Activated T-helper 9 cell treated with anti-CD3 and anti-CD28 coated beads, Interleukin-2, amount 50 U/mL, for 16 hours (primary cell): Measurements from ENCODE around the gene TMEM151A.
"Not testable (repeated sequence)": the region's sequence is repeated elsewhere in the genome, so short reads cannot be mapped to it uniquely, and the experiment has no call there.

Experiments
- DNase-seq: peaks from one replicate; pipeline ENCODE4 v3.0.0-alpha.2; 2020; ENCODE audit warnings: low read depth

The TMEM151A gene

GRCh38 chr11:66310324-66310723, 18.6 kb downstream of the TMEM151A start:
- DNase-seq: no peak

- not testable (repeated sequence) for DNase-seq
These were observed 19.2 kb downstream of the TMEM151A start for GRCh38 chr11:66310803-66311440.

- no peak for DNase-seq
These were observed 19.8 kb downstream of the TMEM151A start for GRCh38 chr11:66311470-66311964.

- DNase-seq: peak; percentile 96
These were observed 20.4 kb downstream of the TMEM151A start for GRCh38 chr11:66311965-66312548.

DNA sequence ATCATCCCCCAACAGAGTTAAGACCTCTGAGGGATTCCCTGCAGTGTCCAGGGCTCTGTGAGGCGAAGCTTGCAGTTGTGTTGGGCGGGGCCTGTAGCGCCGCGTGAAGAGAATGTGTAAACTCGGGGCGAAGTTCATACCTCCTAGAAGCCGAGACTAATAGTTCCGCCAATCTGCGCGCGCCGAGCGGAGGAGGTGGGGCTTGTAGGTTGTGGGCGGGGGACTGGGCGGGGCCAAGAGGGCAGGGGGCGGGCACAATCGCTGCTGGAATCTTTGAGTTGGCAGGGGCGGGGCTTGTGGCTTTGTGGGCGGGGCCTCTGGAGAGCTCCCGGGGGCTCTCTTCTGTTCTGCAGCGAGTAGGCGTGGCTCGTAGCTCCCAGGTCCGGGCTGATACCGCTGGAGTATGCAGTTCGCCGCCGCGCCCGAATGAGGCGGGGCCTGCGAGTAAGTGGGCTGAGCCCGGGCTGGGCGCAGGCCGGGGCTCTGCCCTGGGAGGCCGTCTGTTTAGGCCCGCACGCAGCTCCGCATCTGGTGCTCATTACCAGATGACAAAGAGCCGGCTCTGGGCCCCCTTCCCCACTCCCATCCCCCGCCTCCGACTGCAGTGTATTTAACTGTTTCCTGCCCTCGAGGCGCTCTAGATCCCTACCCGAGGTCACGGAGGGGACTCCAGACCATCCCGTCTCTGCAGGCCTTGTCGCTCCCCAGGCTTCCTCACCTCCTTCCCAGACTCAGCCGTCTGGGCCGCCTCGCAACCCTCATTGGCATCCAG, 21.0 kb downstream of the TMEM151A start:
- peak; percentile 92 for DNase-seq

DNA sequence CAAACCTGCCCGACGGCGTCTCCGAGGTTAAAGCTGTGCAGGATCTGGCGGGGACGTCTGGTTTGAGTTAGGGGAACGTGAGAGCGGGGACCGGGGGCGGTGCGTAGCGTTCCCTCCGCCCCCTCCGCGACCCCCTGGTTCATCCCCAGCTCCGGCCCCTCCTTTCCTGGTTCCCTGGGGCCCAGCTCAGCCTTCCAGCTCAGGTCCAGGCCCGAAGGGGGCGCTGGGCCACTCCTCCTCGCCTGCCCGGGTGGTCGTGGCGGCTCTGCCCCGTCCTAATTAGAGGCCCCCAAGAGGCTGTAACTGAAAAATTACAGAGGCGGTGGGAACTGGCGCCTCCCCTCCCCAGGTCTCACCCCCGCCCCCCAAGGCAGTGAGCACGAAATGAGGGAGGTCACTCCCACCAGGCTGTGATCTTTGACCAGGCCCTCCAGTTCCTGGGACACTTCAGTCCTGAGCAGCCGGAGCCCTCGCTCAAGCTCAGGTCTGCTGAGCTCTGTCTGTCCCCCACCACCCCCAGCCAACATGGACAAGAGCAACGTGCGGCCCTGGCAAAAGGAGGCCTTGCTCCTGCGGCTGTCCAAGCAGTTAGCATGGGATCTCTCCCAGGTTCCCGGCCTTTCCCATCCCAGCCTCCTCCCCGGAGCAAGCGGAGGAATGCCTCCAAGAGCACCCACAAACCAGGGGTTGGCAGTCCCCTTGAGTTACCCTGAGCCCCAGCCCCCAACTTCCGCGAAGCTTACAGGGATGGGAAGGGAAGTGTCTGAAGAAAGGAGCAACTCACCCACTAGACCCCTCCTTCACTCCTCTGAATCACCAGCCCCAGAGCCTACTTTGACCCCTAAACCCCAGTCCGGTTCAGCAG, 21.9 kb downstream of the TMEM151A start:
- DNase-seq: no peak

GRCh38 chr11:66314186-66314501, 22.4 kb downstream of the TMEM151A start:
- DNase-seq: no peak

GRCh38 chr11:66314561-66315497, 23.1 kb downstream of the TMEM151A start:
- no peak for DNase-seq

- no peak for DNase-seq
These were observed 23.8 kb downstream of the TMEM151A start for GRCh38 chr11:66315498-66315885.

- no peak for DNase-seq
These were observed 24.5 kb downstream of the TMEM151A start for GRCh38 chr11:66315921-66316811.

DNA sequence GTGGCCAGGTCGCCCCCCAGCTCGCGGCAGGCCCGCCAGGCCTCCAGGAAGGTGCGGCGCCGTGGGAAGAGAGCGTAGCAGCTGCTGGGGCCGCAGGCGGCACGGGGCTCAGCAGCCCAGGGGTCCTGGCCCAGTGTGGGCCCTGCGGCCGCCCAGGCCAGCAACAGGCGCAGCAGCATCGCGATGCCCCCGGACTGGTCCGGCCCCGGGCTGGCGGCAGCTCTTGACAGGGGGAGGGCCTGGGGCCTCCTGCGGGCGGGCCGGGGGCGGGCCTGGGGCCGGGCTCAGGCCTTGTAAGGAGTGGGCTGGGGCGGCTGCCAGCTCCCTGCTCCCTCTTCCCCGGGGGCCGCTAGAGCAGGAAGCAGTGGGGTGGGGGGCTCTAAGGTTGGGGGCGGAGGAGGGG, 25.2 kb downstream of the TMEM151A start, which contains the start of gene CD248:
TSS of gene CD248 (minus strand) at position 196 of the 403 bp plus-strand sequence. CDS start at position 179, 17 bp downstream.
- no peak for DNase-seq

DNA sequence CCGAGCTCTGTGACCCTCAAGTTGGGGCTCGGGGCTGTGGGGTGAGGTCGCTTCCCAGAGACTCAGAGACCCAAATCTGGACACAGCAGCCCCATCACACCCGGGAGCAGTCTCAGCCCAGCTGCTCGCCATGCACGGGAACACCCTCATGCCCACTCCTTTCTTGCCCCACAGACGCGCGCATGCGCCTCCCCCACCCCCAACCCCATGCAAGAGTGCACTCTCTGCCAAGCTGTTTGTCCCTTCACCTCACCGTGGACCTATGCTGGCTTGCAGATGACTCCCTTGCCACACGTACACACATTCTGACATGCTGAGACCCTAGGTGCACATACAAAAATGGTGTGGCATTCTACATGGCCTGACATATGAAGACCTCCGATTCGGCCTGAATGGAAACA, 25.6 kb downstream of the TMEM151A start:
- no peak for DNase-seq

DNA sequence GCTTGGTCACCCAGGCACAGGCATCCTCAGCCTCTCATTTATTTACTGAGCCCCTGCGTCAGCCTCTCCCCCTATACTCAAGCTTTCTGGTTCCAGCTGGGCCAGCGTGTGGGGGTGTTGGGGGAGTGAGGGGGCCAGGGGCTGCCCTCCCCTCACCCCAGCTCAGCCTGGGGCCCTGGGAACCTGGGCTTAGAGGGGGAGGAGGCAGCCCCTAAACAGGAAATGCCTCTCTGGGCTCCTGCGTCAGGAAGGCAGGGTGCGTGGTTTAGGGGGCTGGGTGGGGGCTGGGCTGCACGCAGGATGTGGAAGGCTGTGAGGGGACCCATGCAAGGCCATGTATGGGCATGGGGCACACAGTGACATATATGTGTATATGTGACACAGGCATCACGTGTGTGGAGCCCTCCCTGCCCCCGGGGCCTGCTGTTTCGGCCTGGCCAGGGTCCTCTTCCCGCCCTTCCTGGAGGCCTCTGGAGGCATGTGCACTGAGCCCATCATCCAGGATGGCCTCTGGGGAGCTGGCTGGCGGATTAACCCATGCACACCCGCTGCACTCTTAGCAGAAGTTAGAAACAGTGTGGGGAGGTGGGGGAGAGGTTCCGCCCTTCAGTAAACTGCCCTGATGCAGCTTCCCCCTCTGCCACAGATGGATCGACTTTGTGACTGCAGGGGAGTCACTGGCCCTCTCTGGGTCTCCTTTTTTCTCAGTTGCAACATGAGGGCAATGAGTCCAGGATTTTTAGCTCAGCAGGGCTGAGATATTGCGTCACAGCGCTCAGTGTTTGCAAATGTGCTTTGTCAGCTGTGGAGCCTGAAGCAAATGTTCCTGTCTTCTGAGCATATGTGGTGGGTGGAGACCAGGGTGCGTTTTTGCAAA, 26.3 kb downstream of the TMEM151A start:
- no peak for DNase-seq

DNA sequence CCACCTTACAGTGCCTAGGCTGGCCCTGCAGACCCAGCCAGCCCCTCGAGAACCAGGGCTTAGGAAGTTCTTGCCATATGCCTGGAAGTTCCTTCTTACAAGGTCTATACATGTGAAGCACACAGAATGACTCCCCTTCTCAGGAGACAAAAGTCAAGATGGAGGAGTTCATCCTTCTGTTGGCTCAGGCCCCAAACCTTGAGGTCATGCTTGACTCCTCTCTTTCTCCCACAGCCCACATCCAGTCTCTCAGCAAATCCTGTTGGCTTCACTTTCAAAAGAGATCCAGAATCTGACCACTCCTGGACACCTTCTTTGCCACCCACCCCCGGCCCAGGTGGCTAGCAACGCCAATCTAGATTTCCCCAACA, 26.9 kb downstream of the TMEM151A start:
- no peak for DNase-seq

GRCh38 chr11:66320289-66320688, 28.6 kb downstream of the TMEM151A start:
- not testable (repeated sequence) for DNase-seq

DNA sequence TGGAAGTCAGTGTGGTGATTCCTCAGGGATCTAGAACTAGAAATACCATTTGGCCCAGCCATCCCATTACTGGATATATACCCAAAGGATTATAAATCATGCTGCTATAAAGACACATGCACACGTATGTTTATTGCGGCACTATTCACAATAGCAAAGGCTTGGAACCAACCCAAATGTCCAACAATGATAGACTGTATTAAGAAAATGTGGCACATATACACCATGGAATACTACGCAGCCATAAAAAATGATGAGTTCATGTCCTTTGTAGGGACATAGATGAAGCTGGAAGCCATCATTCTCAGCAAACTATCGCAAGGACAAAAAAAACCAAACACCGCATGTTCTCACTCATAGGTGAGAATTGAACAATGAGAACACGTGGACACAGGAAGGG, 29.1 kb downstream of the TMEM151A start:
- not testable (repeated sequence) for DNase-seq

GRCh38 chr11:66321606-66322005, 29.9 kb downstream of the TMEM151A start:
- DNase-seq: no peak

DNA sequence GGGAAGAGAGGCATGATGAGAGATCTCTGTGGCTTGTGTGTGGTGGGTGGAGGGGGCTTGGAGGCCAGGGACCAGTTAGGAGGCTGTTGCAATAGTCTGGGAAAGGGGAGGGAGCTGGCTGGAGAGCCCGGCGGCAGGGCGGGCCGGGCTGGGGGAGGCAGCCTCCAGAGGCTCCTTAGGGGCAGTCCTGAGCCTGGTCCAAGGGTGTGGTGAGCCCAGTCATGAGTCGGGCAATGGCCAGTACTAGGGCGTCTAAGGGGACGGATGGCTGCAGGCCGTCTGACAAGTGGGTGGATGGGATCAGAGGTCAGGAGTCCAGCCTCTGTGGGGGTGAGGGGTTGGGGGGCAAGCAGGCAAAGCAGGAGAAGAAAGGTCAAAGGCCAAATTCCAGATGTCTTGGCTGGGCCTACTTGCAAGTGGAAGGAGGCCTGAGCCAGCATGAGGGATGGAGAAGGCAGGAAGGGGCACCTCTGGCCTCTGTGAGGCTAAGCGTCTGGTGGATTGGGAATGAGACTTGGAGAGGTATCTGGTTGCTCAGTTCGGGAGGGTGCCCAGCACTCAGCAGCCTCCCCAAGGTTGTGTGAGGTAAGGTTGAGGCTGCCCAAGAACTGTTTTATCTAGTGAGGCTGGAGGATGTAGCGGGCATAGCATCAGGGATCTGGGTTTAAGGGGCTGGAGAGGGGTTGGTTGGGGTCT, 31.2 kb downstream of the TMEM151A start:
- DNase-seq: no peak
